Mucosa of rectum (tissue), 2 donors: Measurements from ENCODE around the gene TMPRSS4.

Experiments
- H3K27ac ChIP-seq, 2 donors: one replicate each; pipeline ENCODE4 v1.7.0; 2013; ENCODE audit warnings: inconsistent platforms in 2 of 2, low read depth in 2 of 2, low read length in 2 of 2
- H3K27me3 ChIP-seq, 2 donors: one replicate each; pipeline ENCODE4 v1.7.0; 2013; ENCODE audit warnings: low read length in 2 of 2; ENCODE audit not compliant: control insufficient read depth in 2 of 2, insufficient read depth in 2 of 2
- H3K36me3 ChIP-seq, 2 donors: one replicate each; pipeline ENCODE4 v1.7.0; 2013; ENCODE audit warnings: low read length in 2 of 2; ENCODE audit not compliant: control insufficient read depth in 2 of 2, insufficient read depth in 2 of 2
- H3K4me1 ChIP-seq, 2 donors: one replicate each; pipeline ENCODE4 v1.7.0; 2013; ENCODE audit warnings: low read length in 2 of 2, mild to moderate bottlenecking in 1 of 2; ENCODE audit not compliant: control insufficient read depth in 2 of 2, insufficient read depth in 2 of 2
- H3K4me3 ChIP-seq, 2 donors: one replicate each; pipeline ENCODE4 v1.7.0; 2013; ENCODE audit warnings: low read length in 2 of 2
- H3K9ac ChIP-seq, 2 donors: one replicate each; pipeline ENCODE4 v1.7.0; 2013; ENCODE audit warnings: low read length in 2 of 2, low read depth in 1 of 2, mild to moderate bottlenecking in 1 of 2
- H3K9me3 ChIP-seq, 2 donors: one replicate each; pipeline ENCODE4 v1.7.0; 2013; ENCODE audit warnings: low read length in 2 of 2; ENCODE audit not compliant: control insufficient read depth in 2 of 2
- donor health status: healthy.
- donor health status: Normal muscosa, but diverticular disease.

Gene TMPRSS4

GRCh38 chr11:118105657-118106305, 28.9 kb downstream of the TMPRSS4 start:
- Histone ChIP-seq H3K9ac (no peak overlapping the region), H3K27me3 (no peaks in the 10 kb centered on the region), H3K36me3 (peaks cover 54 to 56% of the 10 kb centered on the region in 2 donors), H3K9me3 (no peaks in the 10 kb centered on the region), H3K4me3 (no peak overlapping the region), H3K4me1 (peaks cover 0 to 3% of the 10 kb centered on the region in 2 donors), H3K27ac (no peak overlapping the region)

- no peaks in the 10 kb centered on the region for H3K27me3 ChIP-seq
- H3K36me3 ChIP-seq: peaks cover 54% of the 10 kb centered on the region in 2 donors
- no peak overlapping the region for H3K27ac ChIP-seq
- H3K9me3 ChIP-seq: no peaks in the 10 kb centered on the region
- H3K9ac ChIP-seq: no peak overlapping the region
- H3K4me1 ChIP-seq: peaks cover 2 to 7% of the 10 kb centered on the region in 2 donors
- H3K4me3 ChIP-seq: no peak overlapping the region
These were observed 30.0 kb downstream of the TMPRSS4 start for GRCh38 chr11:118106789-118107335.

GRCh38 chr11:118108513-118108912, 31.6 kb downstream of the TMPRSS4 start:
- Histone ChIP-seq H3K4me3 (no peak overlapping the region), H3K27ac (no peak overlapping the region), H3K27me3 (no peaks in the 10 kb centered on the region), H3K36me3 (peaks cover 58 to 59% of the 10 kb centered on the region in 2 donors), H3K9ac (no peak overlapping the region), H3K9me3 (no peaks in the 10 kb centered on the region), H3K4me1 (peaks cover 2 to 7% of the 10 kb centered on the region in 2 donors)

- Histone ChIP-seq H3K27ac (no peak overlapping the region), H3K4me1 (peaks cover 2 to 7% of the 10 kb centered on the region in 2 donors), H3K36me3 (peaks cover 57 to 61% of the 10 kb centered on the region in 2 donors), H3K27me3 (no peaks in the 10 kb centered on the region), H3K9me3 (no peaks in the 10 kb centered on the region), H3K4me3 (no peak overlapping the region), H3K9ac (no peak overlapping the region)
These were observed 32.4 kb downstream of the TMPRSS4 start for GRCh38 chr11:118109231-118109630.

- H3K36me3 ChIP-seq: peaks cover 49 to 65% of the 10 kb centered on the region in 2 donors
- no peak overlapping the region for H3K9ac ChIP-seq
- H3K9me3 ChIP-seq: no peaks in the 10 kb centered on the region
- H3K4me3 ChIP-seq: no peak overlapping the region
- peaks cover 2 to 7% of the 10 kb centered on the region in 2 donors for H3K4me1 ChIP-seq
- peak overlapping the region; percentile 28 for H3K27ac ChIP-seq
- no peaks in the 10 kb centered on the region for H3K27me3 ChIP-seq
These were observed 34.3 kb downstream of the TMPRSS4 start for GRCh38 chr11:118111019-118111743.

GRCh38 chr11:118111744-118112035, 34.8 kb downstream of the TMPRSS4 start:
- H3K4me1 ChIP-seq: peaks cover 2 to 7% of the 10 kb centered on the region in 2 donors
- no peak overlapping the region for H3K4me3 ChIP-seq
- H3K27me3 ChIP-seq: no peaks in the 10 kb centered on the region
- no peak overlapping the region for H3K9ac ChIP-seq
- H3K9me3 ChIP-seq: no peaks in the 10 kb centered on the region
- H3K27ac ChIP-seq: peak overlapping the region in 1 of 2 donors; percentile 7
- peaks cover 50 to 65% of the 10 kb centered on the region in 2 donors for H3K36me3 ChIP-seq

- Histone ChIP-seq H3K36me3 (peaks cover 55 to 60% of the 10 kb centered on the region in 2 donors), H3K27ac (no peak overlapping the region), H3K9me3 (no peaks in the 10 kb centered on the region)
These were observed 36.0 kb downstream of the TMPRSS4 start for GRCh38 chr11:118112711-118113430.

GRCh38 chr11:118114266-118114665, 37.4 kb downstream of the TMPRSS4 start:
- no peaks in the 10 kb centered on the region for H3K9me3 ChIP-seq
- no peak overlapping the region for H3K27ac ChIP-seq
- no peaks in the 10 kb centered on the region for H3K27me3 ChIP-seq
- no peak overlapping the region for H3K9ac ChIP-seq
- H3K4me1 ChIP-seq: peaks cover 2 to 7% of the 10 kb centered on the region in 2 donors
- H3K36me3 ChIP-seq: peaks cover 50 to 53% of the 10 kb centered on the region in 2 donors
- no peak overlapping the region for H3K4me3 ChIP-seq

More at GRCh38 chr11:118112711-118113430, 36.0 kb downstream of the TMPRSS4 start:
- Histone ChIP-seq H3K4me3 (no peak overlapping the region), H3K9ac (no peak overlapping the region), H3K4me1 (peaks cover 2 to 7% of the 10 kb centered on the region in 2 donors), H3K27me3 (no peaks in the 10 kb centered on the region)

- Histone ChIP-seq H3K9me3 (no peaks in the 10 kb centered on the region), H3K27me3 (no peaks in the 10 kb centered on the region), H3K36me3 (peaks cover 46 to 49% of the 10 kb centered on the region in 2 donors), H3K9ac (no peak overlapping the region), H3K27ac (no peak overlapping the region), H3K4me1 (peaks cover 2 to 7% of the 10 kb centered on the region in 2 donors), H3K4me3 (no peak overlapping the region)
These were observed 38.2 kb downstream of the TMPRSS4 start for GRCh38 chr11:118115048-118115447.
